ENCODE measurements around the gene PARD3B.

The PARD3B gene

DNA sequence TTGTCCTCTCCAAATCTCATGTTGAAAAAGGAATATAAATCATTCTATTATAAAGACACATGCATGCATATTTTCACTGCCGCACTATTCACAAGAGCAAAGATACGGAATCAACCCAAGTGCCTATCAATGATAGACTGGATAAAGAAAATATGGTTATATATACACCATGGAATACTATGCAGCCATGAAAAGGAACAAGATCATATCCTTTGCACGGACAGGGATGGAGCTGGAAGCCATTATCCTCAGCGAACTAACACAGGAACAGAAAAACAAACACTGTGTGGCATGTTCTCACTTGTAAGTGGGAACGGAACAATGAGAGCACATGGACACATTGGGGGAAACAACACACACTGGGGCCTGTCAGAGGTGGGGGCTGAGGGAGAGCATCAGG, 28.1 kb upstream of the PARD3B start:
- Histone ChIP-seq H4K20me1 (ENCODE audit: insufficient read depth, low read length) (no peaks in the 10 kb centered on the region), H3K27ac (ENCODE audit: low read length) (no peak overlapping the region), H3K27me3 (replicated peaks; ENCODE audit: insufficient read depth, low read length) (no peaks in the 10 kb centered on the region), H3K79me2 (ENCODE audit: low read length) (no peaks in the 10 kb centered on the region), H3K4me1 (ENCODE audit: low read length) (no peaks in the 10 kb centered on the region), H3F3A (ENCODE audit: insufficient read depth, low read length) (no peaks in the 10 kb centered on the region), H3K9me2 (replicated peaks; ENCODE audit: insufficient read depth, low read length) (no peaks in the 10 kb centered on the region), H3K4me3 (ENCODE audit: low read length) (no peak overlapping the region), H2AFZ (ENCODE audit: low read length) (no peak overlapping the region), H3K36me3 (replicated peaks; ENCODE audit: insufficient read depth, low read length) (no peaks in the 10 kb centered on the region), H3K9me3 (replicated peaks; ENCODE audit: insufficient read depth, low read length) (no peaks in the 10 kb centered on the region), H3K4me2 (ENCODE audit: low read depth, low read length) (no peak overlapping the region), H3K9ac (ENCODE audit: low read length) (no peak overlapping the region)
- DNase-seq: no peak
- no peak for TF ChIP-seq EZH2 (optimal IDR thresholded peaks at IDR 0.05; ENCODE audit: low read depth, low read length)
- TF ChIP-seq, protein P1, sequence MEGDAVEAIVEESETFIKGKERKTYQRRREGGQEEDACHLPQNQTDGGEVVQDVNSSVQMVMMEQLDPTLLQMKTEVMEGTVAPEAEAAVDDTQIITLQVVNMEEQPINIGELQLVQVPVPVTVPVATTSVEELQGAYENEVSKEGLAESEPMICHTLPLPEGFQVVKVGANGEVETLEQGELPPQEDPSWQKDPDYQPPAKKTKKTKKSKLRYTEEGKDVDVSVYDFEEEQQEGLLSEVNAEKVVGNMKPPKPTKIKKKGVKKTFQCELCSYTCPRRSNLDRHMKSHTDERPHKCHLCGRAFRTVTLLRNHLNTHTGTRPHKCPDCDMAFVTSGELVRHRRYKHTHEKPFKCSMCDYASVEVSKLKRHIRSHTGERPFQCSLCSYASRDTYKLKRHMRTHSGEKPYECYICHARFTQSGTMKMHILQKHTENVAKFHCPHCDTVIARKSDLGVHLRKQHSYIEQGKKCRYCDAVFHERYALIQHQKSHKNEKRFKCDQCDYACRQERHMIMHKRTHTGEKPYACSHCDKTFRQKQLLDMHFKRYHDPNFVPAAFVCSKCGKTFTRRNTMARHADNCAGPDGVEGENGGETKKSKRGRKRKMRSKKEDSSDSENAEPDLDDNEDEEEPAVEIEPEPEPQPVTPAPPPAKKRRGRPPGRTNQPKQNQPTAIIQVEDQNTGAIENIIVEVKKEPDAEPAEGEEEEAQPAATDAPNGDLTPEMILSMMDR (IDR thresholded peaks at IDR 0.05; ENCODE audit: low read length): no peak
- no peak for TF ChIP-seq EZH2phosphoT487 (IDR thresholded peaks at IDR 0.05; ENCODE audit: low read length)

DNA sequence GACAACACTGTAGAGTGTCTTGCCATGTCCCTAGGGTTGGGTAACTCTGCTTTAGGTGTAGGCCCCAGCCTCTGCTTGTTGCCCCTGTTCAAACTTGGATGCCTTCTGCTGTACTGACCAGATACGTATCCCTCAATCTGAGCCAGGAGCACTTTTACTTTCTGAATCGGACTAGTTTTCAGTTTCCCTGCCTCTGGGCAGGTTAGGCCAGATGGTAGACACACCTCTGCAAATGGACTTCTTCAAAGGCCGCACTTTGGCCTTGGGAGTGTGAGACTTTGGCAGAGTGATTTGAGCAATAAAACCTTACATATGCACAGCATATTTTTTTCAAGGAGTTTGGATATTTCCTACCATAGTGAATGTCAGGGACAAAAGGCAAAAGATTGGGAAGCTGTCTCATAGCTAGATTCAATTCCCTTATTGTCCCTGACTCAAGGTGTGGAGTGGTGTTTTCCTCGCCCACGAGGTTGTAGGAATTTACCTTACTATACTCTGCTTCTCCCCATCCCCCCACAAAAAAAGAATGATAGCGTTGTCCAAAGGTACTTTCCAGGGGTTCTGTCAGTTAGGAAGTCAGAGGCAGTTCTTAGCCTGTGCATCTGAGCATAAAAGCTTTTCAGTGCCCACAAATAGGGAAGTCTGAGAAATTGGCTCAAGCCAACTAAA, 15.3 kb upstream of the PARD3B start:
- no peak overlapping the region for H3K27ac ChIP-seq (ENCODE audit: low read length)
- H3K9me2 ChIP-seq (replicated peaks; ENCODE audit: insufficient read depth, low read length): no peaks in the 10 kb centered on the region
- H3K79me2 ChIP-seq (ENCODE audit: low read length): no peaks in the 10 kb centered on the region
- H3K9me3 ChIP-seq (replicated peaks; ENCODE audit: insufficient read depth, low read length): no peaks in the 10 kb centered on the region
- H4K20me1 ChIP-seq (ENCODE audit: insufficient read depth, low read length): no peaks in the 10 kb centered on the region
- H3K36me3 ChIP-seq (replicated peaks; ENCODE audit: insufficient read depth, low read length): no peaks in the 10 kb centered on the region
- H3K9ac ChIP-seq (ENCODE audit: low read length): no peak overlapping the region
- H3K4me3 ChIP-seq (ENCODE audit: low read length): no peak overlapping the region
- H3K27me3 ChIP-seq (replicated peaks; ENCODE audit: insufficient read depth, low read length): no peaks in the 10 kb centered on the region
- H3K4me2 ChIP-seq (ENCODE audit: low read depth, low read length): no peak overlapping the region
- no peak for DNase-seq
- no peak for TF ChIP-seq EZH2phosphoT487 (IDR thresholded peaks at IDR 0.05; ENCODE audit: low read length)
- no peak for TF ChIP-seq EZH2 (optimal IDR thresholded peaks at IDR 0.05; ENCODE audit: low read depth, low read length)
- TF ChIP-seq, protein P1 (IDR thresholded peaks at IDR 0.05; ENCODE audit: low read length): no peak
- no peak overlapping the region for H2AFZ ChIP-seq (ENCODE audit: low read length)
- H3F3A ChIP-seq (ENCODE audit: insufficient read depth, low read length): no peaks in the 10 kb centered on the region
- peaks cover 12% of the 10 kb centered on the region for H3K4me1 ChIP-seq (ENCODE audit: low read length)

DNA sequence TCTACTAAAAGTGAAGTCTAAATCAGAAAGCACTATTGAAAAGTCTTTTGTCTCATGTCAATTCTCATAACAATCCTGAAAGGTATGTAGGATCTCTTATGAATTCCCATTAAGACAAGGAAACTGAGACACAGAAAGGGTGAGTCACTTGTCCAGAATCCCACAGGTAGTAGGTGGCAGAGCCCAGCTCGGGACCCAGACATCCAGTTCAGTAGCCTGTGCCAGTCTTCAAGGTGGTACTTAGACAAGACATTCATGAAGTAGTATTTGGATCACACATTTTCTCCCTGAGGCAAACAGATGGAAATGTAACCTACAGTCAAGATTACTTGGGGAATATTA, 14.8 kb upstream of the PARD3B start:
- H3K9me2 ChIP-seq (replicated peaks; ENCODE audit: insufficient read depth, low read length): no peaks in the 10 kb centered on the region
- no peaks in the 10 kb centered on the region for H3K27me3 ChIP-seq (replicated peaks; ENCODE audit: insufficient read depth, low read length)
- no peaks in the 10 kb centered on the region for H3F3A ChIP-seq (ENCODE audit: insufficient read depth, low read length)
- no peak for DNase-seq
- H3K9me3 ChIP-seq (replicated peaks; ENCODE audit: insufficient read depth, low read length): no peaks in the 10 kb centered on the region
- H3K4me3 ChIP-seq (ENCODE audit: low read length): no peak overlapping the region
- H3K27ac ChIP-seq (ENCODE audit: low read length): no peak overlapping the region
- H3K4me1 ChIP-seq (ENCODE audit: low read length): peaks cover 12% of the 10 kb centered on the region
- H3K36me3 ChIP-seq (replicated peaks; ENCODE audit: insufficient read depth, low read length): no peaks in the 10 kb centered on the region
- no peak overlapping the region for H3K9ac ChIP-seq (ENCODE audit: low read length)
- no peak for TF ChIP-seq EZH2phosphoT487 (IDR thresholded peaks at IDR 0.05; ENCODE audit: low read length)
- no peak overlapping the region for H3K4me2 ChIP-seq (ENCODE audit: low read depth, low read length)
- no peaks in the 10 kb centered on the region for H3K79me2 ChIP-seq (ENCODE audit: low read length)
- no peak overlapping the region for H2AFZ ChIP-seq (ENCODE audit: low read length)
- no peaks in the 10 kb centered on the region for H4K20me1 ChIP-seq (ENCODE audit: insufficient read depth, low read length)

DNA sequence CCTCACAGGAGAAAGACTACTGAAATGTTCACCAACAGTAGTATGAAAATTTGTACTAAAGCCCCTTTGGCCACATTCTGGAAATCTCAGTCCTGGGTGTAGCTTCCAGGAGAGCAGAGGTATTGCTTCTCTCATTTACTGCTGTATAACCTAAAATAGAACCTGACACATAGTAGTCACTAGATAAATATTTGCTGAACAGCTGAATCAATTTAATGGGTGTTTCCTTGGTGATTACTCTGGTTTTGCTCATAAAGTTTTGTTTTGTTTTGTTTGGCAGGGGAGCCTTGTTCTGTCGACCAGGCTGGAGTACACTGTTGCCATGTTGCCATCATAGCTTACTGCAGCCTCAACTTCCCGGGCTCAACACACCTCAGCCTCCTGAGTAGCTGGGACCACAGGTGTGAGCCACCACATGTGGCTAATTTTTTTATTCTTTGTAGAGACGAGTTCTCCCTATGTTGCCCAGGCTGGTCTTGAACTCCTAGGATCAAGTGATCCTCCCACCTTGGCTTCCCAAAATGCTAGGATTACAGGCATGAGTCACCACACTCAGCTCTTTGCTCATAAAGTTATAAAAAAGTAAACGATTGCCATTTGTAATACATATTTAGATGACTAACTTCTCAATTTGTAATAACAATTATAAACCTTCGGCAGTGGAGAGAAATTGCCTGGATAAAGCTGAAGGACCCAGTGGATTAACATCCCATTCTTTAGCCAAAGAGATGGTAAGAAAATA, 11.5 kb upstream of the PARD3B start:
- Histone ChIP-seq H3K27me3 (replicated peaks; ENCODE audit: insufficient read depth, low read length) (no peaks in the 10 kb centered on the region), H3K79me2 (ENCODE audit: low read length) (no peaks in the 10 kb centered on the region), H3K9me3 (replicated peaks; ENCODE audit: insufficient read depth, low read length) (no peaks in the 10 kb centered on the region), H3K4me1 (ENCODE audit: low read length) (peaks cover 12% of the 10 kb centered on the region), H3K4me2 (ENCODE audit: low read depth, low read length) (no peak overlapping the region), H2AFZ (ENCODE audit: low read length) (no peak overlapping the region), H4K20me1 (ENCODE audit: insufficient read depth, low read length) (no peaks in the 10 kb centered on the region), H3K9me2 (replicated peaks; ENCODE audit: insufficient read depth, low read length) (no peaks in the 10 kb centered on the region), H3K4me3 (ENCODE audit: low read length) (no peak overlapping the region), H3K36me3 (replicated peaks; ENCODE audit: insufficient read depth, low read length) (no peaks in the 10 kb centered on the region), H3K9ac (ENCODE audit: low read length) (no peak overlapping the region), H3K27ac (ENCODE audit: low read length) (no peak overlapping the region; the same call in 1 of the 2 replicates), H3F3A (ENCODE audit: insufficient read depth, low read length) (no peaks in the 10 kb centered on the region)
- no peak for TF ChIP-seq EZH2phosphoT487 (IDR thresholded peaks at IDR 0.05; ENCODE audit: low read length)
- TF ChIP-seq, protein P1 (IDR thresholded peaks at IDR 0.05; ENCODE audit: low read length): no peak
- TF ChIP-seq EZH2 (optimal IDR thresholded peaks at IDR 0.05; ENCODE audit: low read depth, low read length): no peak
- DNase-seq: no peak

Measured in MM.1S (cell line).